Stimulated activated CD8-positive, alpha-beta memory T cell treated with anti-CD3 and anti-CD28 coated beads, Interleukin-4, amount 100 ng/mL, for 4 hours (primary cell): Measurements from ENCODE around the gene L2HGDH.
"Not testable (repeated sequence)": the region's sequence is repeated elsewhere in the genome, so short reads cannot be mapped to it uniquely, and the experiment has no call there.

Experiments
- DNase-seq, 2 donors: peaks; one replicate each; pipeline ENCODE4 v3.0.0-alpha.2; 2020; ENCODE audit warnings: low read depth in 2 of 2, low spot score in 1 of 2

L2HGDH gene

DNA sequence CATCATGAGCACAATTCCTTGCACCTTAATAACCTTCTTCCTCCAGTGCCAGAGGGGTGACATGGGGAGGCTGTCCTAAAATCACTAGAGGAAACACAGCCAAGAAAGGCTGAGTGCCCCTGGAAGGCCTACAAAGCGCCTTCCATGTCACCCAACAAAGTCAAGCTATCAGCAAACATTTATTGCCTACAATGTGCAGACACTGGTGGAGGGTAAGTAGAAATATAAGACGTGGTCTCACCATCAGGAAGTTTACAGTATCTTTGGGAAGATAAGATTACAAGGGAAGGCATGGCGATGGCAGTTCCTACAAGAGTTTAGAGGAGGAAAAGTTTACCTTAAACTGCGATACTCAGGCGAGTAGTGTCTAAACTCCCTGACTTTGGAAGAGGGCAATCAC, 28.0 kb upstream of the L2HGDH start:
- no peak for DNase-seq

DNA sequence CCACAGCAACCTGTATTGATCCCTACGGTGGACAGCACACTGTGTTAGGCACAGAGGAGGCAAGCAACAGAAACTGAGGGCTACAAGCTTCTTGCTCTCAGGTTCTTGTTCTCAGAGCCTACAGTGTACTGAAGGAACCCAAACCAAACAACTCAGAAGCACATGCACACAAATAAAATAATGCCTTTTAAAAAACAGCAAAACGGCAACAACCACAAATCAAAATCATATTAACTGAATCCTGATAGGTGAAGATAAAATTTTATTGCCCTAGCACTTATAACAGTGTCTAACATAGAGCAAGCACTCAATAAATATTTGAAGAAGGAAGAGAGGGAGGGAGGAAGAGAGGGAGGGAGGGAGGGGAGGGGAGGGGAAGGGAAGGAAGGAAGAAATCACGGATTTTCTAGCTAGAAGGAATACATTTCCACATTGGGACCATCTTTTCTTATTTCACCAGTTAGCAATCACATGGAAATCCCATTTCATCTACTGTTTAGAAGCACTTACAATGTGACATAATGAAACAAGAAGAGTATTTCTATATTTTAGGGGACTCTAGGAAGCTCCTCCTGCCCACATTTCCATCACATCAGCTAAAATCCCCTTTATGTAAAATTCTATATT, 27.3 kb upstream of the L2HGDH start:
- no peak for DNase-seq

DNA sequence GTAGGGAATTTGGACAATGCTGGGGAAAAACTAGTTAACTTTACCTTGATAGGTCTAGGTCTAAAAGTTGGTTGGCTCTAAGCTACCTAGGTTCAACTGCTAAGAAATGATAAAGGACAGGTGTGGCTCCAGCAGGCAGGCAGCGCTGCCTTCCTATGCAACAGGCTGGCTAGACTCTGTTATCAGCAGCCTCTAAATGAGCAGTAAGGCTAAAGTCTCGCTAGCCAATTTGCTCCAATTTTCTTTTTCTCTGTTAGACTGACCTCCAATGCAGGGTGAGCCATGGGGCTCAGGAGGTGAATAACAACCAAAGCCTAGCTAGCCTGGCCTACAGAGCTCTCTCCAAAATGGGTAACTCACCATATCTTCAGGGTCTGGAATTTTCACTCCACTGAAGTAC, 26.6 kb upstream of the L2HGDH start:
- no peak for DNase-seq

DNA sequence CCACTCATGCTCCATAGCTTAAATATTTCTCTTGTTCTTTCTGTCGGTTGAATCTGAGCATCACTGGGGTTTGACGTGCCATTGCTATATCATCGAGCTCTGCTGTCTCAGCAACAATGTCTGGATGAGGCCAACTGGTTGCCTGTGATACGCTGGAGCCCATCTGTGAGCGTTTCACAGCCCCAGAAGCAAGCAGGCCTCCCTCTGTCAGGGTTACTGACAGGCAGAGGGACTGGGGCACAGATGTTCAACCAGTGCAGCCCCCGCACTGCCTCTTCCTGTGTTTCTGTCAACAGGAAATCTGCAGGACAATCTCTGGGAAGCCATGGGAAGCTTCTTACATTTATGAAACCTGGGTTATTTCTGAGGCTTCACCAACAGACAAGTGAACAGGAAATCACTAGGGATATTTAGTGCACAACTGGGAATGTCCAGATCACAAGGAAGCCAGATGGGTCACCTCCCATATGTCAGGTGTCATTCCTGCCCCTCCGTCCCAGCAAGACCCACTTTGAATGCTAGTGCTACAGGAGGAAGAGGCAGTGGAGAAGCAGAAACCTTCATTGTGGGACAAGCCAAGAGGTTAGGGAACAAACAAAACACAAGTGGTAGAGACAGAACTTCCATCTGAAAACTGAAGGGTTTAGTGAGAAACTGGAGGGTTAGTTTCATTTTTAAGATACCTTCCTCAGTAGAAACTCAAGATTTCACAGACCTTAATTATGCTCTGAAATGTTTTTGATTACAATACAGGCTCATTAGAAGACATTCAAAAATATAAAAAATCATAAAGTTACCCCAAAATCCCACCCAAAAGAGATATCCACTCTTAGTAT, 24.2 kb upstream of the L2HGDH start:
- DNase-seq = no peak

DNA sequence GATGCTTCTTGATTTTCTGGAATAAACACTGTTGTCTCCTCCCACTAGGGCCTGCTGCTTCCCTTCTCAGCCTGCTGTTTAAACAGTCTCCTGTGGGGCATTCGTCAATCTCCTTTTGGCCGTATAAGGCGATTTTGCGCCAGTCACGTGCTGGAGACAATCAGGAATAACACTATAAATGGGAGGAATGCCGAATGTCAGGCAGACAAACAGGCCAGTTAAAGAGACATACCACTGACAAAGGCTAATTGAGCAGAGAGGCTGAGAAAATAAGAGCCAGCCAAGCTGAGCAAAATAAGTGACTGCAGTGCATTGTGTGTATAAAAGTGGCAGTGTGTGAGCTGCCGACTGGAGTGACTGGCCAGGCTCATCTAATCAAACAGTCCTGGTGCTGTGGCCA, 23.4 kb upstream of the L2HGDH start:
- no peak for DNase-seq

DNA sequence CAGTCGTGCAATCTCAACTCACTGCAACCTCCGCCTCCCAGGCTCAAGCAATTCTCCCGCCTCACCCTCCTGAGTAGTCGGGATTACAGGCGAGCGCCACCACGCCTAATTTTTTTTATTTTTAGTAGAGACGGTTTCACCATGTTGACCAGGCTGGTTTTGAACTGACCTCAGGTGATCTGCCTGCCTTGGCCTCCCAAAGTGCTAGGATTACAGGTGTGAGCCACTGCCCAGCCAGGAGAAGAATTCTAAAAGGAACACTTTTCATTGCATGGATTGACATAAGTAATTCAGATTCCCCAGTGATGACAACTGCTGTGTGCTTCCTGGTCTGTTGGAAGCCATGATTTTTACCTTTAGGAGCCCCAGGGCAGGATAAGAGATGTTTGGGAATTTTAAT, 22.2 kb upstream of the L2HGDH start:
- no peak for DNase-seq

DNA sequence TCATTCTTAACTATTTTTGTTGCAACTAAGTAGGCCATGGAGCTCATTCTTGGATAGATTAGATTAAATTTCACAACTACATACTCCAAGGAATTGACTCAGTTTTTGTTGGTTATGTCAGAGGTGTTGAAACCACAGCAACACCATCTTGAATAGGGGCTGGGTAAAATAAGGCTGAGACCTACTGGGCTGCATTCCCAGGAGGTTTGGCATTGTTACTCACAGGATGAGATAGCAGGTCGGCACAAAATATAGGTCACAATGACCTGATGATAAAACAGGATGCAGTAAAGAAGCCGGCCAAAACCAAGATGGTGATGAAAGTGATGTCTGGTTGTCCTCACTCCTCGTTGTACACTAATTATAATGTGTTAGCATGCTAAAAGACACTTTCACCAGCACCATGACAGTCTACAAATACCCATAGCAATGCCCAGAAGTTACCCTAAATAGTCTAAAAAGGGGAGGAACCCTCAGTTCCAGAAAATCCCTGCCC, 21.0 kb upstream of the L2HGDH start:
- no peak for DNase-seq

DNA sequence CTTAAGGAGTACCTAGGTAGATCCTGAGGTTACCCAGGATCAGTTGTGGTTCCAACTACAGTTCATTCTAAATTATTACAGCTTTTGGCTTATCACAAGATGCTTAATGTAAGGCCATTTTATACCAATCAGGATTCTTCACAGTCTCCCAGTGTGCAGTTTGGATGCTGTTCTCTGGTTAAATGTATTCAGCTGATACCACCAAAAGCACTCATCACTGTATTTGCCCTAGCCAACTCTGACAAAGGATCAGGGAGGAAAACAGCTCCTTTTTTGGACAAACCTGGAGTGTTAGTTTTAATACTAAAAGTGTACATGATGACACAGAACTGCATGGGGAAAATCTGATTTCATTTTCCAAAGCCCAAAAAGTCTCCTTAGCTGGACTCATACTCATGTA, 19.6 kb upstream of the L2HGDH start:
- no peak for DNase-seq

DNA sequence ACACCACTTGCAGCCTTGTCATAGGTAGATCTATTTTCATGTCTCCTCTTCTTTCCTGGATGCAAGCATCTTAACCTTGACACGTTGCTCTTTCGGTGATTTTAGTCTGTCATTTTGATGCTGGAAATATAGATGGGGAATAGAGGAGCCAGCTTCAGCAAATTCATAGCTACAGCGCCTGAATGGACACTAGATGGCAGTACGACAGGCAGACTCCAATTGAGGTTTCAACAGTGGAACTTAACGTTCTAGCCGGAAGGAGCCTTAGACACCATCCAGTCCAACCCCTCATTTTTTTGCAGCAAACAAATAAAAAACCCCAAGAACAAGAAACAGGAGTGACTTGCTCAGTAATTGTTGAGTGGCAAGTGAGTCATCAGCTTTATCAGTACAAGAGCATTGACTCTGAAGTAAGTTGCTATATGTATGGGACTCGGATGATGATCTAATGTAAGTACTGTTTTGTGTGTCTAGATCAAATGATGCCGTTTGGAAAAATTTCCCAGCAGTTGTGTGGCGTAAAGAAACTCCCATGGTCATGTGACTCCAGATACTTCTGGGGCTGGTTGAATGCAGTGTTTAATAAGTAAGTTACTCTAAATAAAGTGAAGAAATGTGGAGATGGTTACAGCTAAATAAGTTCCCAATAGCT, 9.1 kb upstream of the L2HGDH start:
- peak; percentile 31 to 35 for DNase-seq

DNA sequence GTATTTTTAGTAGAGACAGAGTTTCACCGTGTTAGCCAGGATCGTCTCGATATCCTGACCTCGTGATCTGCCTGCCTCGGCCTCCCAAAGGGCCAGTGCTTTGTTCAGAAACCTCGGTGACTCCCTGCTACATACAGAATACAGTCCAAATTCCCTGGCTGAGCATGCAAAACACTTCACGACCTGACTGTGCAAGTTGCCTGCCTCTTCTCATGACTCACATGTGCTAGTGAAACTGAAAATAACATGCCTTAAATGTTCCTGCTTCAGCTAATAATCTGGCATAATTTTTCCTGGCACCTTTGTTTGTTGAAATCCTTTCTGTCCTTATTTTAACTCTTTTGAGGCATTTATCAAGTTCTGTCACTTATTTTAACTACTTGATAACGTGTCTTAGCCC, 8.3 kb upstream of the L2HGDH start:
- no peak for DNase-seq

DNA sequence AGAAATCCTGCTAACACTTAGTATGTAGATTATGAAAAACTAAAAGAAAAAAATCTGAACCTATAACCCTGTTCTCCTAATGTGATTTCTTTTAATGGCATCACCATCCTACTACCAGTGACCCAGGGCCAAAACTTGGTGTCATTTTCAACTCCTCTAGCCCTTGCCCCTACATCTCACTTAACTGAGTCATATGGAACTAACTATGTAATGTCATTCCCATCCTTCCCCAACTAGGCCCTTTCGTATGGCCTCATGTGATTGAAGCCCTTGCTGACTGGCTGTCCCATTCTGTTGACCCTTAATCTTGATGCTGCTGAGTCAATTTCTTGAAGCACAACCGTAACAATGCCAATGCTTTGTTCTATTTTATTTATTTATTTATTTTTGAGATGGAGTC, 7.7 kb upstream of the L2HGDH start:
- no peak for DNase-seq

DNA sequence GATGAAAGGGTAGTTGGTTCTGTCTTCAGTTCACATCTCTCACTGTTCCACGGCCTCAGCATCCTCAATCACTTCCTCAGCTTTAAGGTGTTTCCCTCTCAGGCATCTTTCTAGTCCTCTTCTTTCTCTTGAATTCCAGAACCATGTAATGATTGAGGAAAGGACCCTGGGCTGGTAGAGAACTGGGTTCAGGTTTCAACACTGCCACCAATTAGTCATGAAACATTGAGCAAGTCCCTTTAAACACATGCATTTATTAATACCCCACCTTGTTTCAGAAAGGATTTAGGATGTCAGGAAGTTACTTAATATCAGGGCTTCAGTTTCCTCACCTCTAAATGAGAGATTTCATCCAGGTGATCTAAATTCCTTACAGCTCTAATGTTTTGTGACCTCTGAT, 7.3 kb upstream of the L2HGDH start:
- DNase-seq = no peak

DNA sequence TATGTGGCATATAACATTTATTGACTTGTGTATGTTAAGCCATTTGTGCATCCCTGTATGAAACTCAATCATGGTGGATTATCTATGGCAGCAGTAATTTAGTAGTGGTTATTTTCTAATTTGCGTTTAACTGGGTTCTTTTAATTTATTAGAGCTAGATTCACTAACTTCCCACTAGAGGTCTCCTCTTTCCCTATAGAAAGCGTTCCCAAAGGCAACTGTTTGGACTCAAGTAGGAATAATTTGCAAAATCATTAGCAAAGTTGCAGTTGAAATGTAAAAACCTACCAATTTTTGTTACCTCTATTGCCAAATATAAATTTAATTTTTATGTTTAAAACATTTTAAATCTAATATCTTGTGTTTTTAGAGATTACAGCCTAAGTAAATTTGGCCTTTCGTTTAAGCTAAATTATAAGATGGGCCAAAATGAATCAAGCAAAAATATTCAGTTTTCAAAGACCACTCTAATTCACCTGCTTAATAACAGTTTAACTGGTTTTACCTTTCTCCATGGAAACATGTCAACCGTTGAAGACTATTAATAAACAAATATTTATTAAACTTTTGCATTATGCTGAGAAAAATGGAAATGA, 6.1 kb upstream of the L2HGDH start:
- DNase-seq = no peak

DNA sequence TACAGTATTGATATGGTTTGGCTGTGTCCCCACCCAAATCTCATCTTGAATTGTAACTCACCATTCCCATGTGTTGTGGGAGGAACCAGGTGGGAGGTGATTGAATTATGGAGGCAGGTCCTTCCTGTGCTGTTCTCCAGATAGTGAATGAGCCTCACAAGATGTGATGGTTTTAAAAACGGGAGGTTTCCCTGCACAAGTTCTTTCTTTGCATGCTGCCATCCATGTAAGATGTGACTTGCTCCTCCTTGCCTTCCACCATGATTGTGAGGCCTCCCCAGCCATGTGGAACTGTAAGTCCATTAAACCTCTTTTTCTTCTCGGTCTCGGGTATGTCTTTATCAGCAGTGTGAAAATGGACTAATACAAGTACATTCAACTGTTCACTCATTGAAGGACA, 2.1 kb upstream of the L2HGDH start:
- DNase-seq = not testable (repeated sequence)

DNA sequence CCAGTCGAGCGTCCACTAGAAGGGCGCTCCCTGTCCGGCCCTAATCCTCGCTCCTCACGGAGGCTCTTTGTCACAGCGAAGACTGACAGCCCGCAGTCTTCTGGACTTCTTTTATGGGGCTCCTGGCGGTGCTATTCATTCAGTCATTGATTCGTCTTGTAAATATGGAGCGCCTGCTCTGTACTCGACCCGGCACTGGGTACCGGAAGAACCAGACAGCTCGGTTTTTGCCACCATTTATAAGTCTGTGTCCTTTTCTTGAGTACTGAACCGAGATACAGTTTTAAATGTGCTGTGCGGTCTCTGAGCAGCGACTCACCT, 665 bp upstream of the L2HGDH start:
- DNase-seq = no peak

DNA sequence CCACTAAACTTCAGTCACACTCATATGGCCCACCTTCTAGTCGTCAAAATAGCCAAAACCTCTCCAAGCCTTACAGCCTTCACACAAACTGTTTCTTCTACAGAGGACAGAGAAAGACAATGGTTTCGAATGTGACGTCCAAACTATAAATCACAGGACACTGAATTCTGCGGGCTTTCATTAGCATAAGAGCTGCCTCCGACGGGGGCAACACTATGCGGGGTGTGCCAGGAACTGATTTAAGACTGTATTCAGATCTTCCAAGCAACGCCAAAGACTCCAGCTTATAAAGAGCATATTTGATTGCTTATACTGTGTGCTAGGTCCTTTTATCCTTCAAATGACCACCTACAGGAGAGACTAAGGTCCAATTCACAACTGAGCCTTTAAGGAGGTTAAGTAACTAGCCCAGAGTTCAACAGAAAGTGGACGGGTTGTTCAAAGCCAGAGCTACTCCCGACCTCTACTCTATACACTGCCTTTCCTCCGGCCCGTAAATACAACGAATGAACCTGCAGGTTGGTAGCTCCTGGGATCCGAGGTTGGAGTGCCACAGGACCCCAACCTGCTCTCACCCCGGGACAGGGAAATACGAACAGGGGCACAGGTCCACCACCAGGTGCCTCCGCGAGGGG, 575 bp downstream of the L2HGDH start:
- DNase-seq = no peak

DNA sequence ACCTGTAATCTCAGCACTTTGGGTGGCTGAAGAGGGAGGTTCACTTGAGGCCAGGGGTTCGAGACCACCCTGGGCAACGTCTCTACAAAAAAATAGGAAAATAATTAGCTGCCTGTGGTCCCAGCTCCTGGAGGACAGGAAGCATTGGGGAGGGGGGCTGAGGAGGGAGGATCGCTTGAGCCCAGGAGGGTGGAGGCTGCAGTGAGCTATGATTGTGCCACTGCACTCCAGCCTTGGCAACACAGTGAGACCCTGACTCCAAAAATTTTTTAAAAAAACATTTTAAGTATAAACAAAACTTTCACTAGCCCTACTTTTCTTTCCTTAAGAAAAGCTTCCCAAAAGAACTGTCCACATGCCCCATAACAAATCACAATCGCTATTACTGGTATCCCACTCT, 1.6 kb downstream of the L2HGDH start:
- DNase-seq = no peak

DNA sequence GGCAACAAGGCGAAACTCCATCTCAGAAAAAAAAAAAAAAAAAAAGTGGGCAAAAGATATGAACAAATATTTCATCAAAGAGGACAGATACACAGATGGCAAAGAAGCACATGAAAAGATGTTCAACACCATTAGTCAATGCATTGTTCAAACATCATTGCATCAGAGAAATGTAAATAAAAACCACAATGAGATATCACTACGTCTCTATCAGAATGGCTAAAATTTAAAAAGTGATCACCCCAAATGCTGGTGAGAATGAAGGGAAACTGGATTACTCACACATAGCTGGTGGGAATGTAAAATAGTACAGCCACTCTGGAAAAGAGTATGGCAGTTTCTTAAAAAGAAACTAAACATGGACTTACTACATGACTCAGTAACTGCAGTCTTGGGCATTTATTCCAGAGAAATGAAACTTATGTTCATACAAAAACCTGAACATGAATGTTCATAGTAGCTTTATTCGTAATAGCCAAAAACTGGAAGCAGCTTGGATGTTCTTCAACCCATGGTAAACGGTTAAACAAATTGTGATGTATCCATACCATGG, 3.6 kb downstream of the L2HGDH start:
- no peak for DNase-seq

DNA sequence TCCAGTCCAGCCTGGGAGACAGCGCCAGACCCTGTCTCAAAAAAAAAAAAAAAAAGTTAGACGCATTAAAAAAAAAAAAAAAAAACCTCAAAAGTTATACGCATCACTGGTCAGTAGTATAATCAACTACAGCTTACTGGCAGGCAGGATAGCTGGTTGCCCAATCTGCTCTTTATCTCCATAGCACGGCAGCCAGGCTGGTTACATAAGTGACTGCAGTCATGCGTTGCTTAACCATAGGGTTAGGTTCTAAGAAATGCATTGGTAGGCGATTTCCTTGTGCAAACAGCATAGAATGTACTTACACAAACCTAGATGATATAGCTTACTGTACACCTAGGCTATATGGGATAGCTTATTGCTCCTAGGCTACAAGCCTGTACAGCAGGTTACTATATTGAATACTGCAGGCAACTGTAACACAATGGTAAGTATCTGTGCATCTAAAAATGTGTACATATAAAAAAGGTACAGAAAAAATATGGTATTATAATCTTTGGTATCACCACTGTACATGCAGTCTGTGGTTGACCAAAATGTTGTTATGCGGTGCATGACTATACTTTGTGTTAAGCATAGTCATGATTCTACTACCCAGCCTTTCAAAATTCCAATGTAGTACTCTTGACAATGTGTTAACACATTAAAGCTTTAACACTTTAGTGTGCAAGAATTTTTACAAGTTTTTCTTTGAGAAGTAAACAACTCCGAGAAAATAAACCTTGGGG, 8.1 kb downstream of the L2HGDH start:
- DNase-seq = no peak

DNA sequence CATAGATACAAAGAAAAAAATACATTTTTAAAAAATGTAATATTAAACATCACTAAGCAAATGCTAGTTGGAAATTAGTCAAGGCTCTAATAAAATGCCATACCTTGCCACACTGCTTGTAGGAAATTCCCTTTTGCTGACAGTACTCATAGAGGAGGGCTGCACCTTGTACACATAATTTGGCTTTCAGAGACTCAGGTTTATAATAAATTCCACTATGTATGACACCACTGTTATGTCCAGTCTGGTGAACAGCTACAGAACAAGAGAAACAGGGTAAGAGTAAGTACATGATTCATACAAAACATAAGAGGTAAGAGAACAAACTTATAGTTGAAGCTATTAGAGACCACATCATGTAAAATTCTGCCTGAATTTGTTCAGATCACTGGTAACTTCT, 10.1 kb downstream of the L2HGDH start:
- DNase-seq = no peak

DNA sequence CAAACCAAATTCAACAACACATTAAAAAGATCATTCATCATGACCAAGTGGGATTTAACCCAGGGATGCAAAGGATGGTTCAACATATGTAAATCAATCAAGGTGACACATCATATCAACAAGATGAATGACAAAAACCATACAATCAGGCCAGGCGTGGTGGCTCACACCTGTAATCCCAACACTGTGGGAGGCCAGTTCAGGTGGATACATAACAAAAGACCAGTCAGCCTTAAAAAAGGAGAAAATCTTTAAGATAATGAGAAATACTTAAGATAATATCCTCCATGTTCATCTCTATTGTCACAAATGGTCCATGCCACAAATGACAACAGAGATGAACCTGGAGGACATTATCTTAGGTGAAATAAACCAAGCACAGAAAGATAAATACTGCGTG, 12.4 kb downstream of the L2HGDH start:
- DNase-seq = no peak
